AG04450 (cell line): ENCODE results near the gene SPNS2. TPM values are rescaled to one million over a fixed set of nuclear protein-coding genes. Genes with fewer than 3 reads are reported as not detected.

Experiments
- CTCF ChIA-PET: fragments of 300-600, 350-600 bp; formaldehyde crosslinking; extraction: SDS; loops from one replicate; lab custom pipeline; 2022; ENCODE audit warnings: antibody characterized with exemption, inconsistent platforms; lab: Charles Lee
- POLR2A ChIA-PET: fragments of 350-600 bp; formaldehyde crosslinking; extraction: SDS; loops from one replicate; lab custom pipeline; 2021; ENCODE audit warnings: antibody characterized with exemption, inconsistent platforms; lab: Yijun Ruan, JAX
- DNase-seq: peaks from one replicate; pipeline ENCODE4 v3.0.0-alpha.2; 2011; ENCODE audit warnings: low read depth, low spot score
- H3K27ac ChIP-seq: one replicate; pipeline ENCODE4 v1.5.1; 2012; ENCODE audit warnings: low read depth, low read length, control low read depth
- H3K27me3 ChIP-seq: one replicate; pipeline ENCODE4 v1.6.0; 2012; ENCODE audit warnings: low read length; ENCODE audit not compliant: control insufficient read depth, insufficient read depth
- H3K4me3 ChIP-seq: 2 replicates; pipeline ENCODE4 v1.5.1; 2011; ENCODE audit warnings: mild to moderate bottlenecking, low read depth, low read length, control low read depth
- H3K9me3 ChIP-seq: 2 replicates; pipeline ENCODE4 v1.5.1; 2012; ENCODE audit warnings: low read length; ENCODE audit not compliant: control insufficient read depth, insufficient read depth
- CTCF ChIP-seq: IDR thresholded peaks from 2 replicates; pipeline ENCODE4 v1.5.1; 2011; ENCODE audit warnings: low read depth, low read length, control low read depth, inconsistent platforms
- polyA plus RNA-seq: library from polyadenylated mRNA; depleted of rRNA; stranded (reverse); fragments of >200 nt; gene quantifications from 2 replicates; pipeline ENCODE4 v1.2.3, GENCODE V29; 2011

The SPNS2 gene
- polyA plus RNA-seq, 1 experiment = not detected

DNA sequence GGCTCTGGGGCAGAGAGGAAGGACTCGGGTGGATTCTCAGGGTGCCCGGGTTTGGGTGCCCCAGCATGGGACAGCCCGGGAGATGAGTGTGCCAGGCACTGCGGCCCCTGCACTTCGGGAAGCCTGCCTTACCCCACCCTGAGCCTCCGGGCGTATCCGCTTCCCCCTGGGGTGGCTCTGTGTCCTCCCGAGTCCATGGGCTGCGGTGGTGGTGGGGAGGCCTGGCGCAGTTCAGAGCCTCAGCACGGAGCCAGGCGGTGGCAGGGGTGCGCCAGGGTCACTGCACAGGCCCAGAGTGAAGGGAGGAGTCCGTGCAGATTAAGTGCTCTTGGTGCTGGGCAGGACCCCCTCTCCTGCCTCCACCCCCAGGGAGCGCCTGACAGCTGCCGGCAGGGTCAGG, 35.8 kb downstream of the SPNS2 start:
- Histone ChIP-seq H3K27me3 (peaks cover 3% of the 10 kb centered on the region), H3K27ac (no peak overlapping the region), H3K9me3 (no peaks in the 10 kb centered on the region), H3K4me3 (no peak overlapping the region)
- ChIA-PET POLR2A (no interaction called here), CTCF (no interaction called here)
- no peak for TF ChIP-seq CTCF
- no peak for DNase-seq

DNA sequence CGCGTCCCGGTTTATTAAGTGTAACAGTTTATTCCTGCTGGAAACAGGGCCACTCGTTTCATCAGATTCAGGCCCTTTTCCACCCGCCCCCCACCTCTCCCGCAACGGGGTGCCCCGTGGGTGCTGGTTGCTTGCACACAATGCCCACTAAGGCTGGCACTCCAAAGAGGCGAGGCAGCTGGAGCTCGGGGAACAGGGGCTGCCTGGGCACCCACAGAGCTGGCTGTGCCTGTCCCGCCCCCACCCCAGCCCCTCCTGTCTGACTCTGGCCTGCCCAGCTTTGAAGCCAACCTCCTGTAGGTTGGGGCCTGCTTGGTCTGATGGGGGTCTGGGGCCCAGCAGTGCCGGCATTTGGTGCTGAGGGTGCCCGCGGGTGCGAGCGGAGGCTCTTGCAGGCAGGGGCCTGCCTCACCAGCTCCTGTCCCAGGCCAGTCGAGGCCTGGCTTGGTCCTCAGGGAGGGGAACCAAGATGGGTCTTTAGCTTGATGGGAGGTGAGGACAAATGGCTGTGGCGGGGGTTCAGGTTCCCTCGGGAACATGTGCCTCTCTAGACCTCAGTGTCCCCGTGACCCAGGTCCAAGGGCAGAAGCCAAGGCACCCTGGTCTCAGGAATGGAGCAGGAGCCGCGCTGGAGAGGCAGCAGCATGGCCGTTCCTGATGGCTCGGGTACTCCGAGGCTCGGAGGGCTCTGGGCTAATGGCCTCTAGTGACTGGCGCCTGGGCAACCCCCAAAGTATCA, 36.4 kb downstream of the SPNS2 start:
- CTCF ChIA-PET = no interaction called here
- Histone ChIP-seq H3K27me3 (peaks cover 3% of the 10 kb centered on the region), H3K4me3 (no peak overlapping the region), H3K9me3 (no peaks in the 10 kb centered on the region), H3K27ac (no peak overlapping the region)
- TF ChIP-seq CTCF = no peak
- no peak for DNase-seq
- POLR2A ChIA-PET = no interaction called here

GRCh38 chr17:4535667-4536258, 37.1 kb downstream of the SPNS2 start:
- no peak overlapping the region for H3K27ac ChIP-seq
- ChIA-PET POLR2A (no interaction called here), CTCF (no interaction called here)

GRCh38 chr17:4536259-4536741, 37.6 kb downstream of the SPNS2 start:
- ChIA-PET POLR2A (no interaction called here), CTCF (no interaction called here)
- Histone ChIP-seq H3K27ac (no peak overlapping the region), H3K9me3 (no peaks in the 10 kb centered on the region), H3K4me3 (no peak overlapping the region), H3K27me3 (no peaks in the 10 kb centered on the region)
- DNase-seq = no peak
- no peak for TF ChIP-seq CTCF

More at GRCh38 chr17:4535667-4536258, 37.1 kb downstream of the SPNS2 start:
- no peak overlapping the region for H3K4me3 ChIP-seq
- H3K9me3 ChIP-seq = no peaks in the 10 kb centered on the region
- TF ChIP-seq CTCF = no peak
- H3K27me3 ChIP-seq = peaks cover 3% of the 10 kb centered on the region
- no peak for DNase-seq

DNA sequence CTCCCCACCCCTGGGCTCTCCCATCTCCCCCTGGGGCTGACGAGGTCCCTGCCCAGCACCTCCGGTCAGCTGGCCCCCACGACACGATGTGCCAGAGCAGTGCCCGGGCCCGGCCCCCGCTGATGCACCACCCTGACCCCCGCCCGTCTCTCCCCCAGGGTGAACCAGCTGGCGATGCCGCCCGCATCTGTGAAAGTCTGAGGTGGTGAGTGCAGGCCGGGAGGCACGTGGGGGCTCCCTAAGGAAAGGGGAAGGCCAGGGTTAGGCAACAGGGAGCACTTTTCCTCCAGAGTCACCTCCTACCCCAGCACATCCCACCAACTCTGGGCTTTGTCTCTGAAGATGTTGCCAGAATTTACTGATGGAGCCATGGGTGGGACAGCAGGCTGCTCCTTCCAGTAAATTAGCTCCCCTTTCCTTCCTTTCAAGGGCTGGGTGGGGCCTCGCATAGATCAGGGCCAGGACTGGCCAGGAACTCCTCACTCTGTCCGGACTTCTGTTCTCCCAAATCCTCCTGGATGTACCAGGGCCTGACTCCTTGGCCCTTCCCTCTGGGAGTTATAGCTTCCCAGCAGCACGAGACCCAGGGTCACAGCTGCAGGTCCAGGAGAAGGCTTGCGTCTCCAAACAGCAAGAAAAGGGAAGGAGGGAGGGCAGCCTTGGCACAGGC, 38.2 kb downstream of the SPNS2 start:
- TF ChIP-seq CTCF = no peak
- DNase-seq = no peak
- CTCF ChIA-PET = interaction anchor here (0.8 kb wide), 1 partner anchor 30 kb away, joined by 3 read pairs; no protein-coding TSS in a partner anchor
- no peak overlapping the region for H3K27ac ChIP-seq
- no peak overlapping the region for H3K4me3 ChIP-seq
- H3K27me3 ChIP-seq = no peaks in the 10 kb centered on the region
- no peaks in the 10 kb centered on the region for H3K9me3 ChIP-seq
- POLR2A ChIA-PET = no interaction called here
